Measurements from ENCODE around the gene STOM.

Gene STOM

GRCh38 chr9:121368138-121368522 is 1.9 kb downstream of the STOM start:
- TF ChIP-seq ZFX (IDR thresholded peaks at IDR 0.05) (no peak), CTCF (conservative IDR thresholded peaks at IDR 0.05) (no peak)
- no peak overlapping the region for H3K27ac ChIP-seq

- no peak for TF ChIP-seq ZFX (IDR thresholded peaks at IDR 0.05)
- H3K27ac ChIP-seq: no peak overlapping the region
Measured at GRCh38 chr9:121367306-121368137, 2.5 kb downstream of the STOM start.

GRCh38 chr9:121366611-121367192 is 3.3 kb downstream of the STOM start:
- no peak for TF ChIP-seq ZFX (IDR thresholded peaks at IDR 0.05)
- no peak for TF ChIP-seq CTCF (conservative IDR thresholded peaks at IDR 0.05)
- H3K27ac ChIP-seq: no peak overlapping the region

- H3K27ac ChIP-seq: no peak overlapping the region
- no peak for TF ChIP-seq CTCF (conservative IDR thresholded peaks at IDR 0.05)
- TF ChIP-seq ZFX (IDR thresholded peaks at IDR 0.05): no peak
Measured at GRCh38 chr9:121365564-121365963, 4.5 kb downstream of the STOM start.

GRCh38 chr9:121364886-121365285 is 5.2 kb downstream of the STOM start:
- TF ChIP-seq CTCF (conservative IDR thresholded peaks at IDR 0.05) (no peak), ZFX (IDR thresholded peaks at IDR 0.05) (no peak)
- no peak overlapping the region for H3K27ac ChIP-seq

- no peak overlapping the region for H3K27ac ChIP-seq
Measured at GRCh38 chr9:121364077-121364476, 6.0 kb downstream of the STOM start.

GRCh38 chr9:121363622-121363961 is 6.5 kb downstream of the STOM start:
- H3K27ac ChIP-seq: no peak overlapping the region

More at GRCh38 chr9:121364077-121364476, 6.0 kb downstream of the STOM start:
- TF ChIP-seq ZFX (IDR thresholded peaks at IDR 0.05): no peak
- TF ChIP-seq CTCF (conservative IDR thresholded peaks at IDR 0.05): no peak

More at GRCh38 chr9:121363622-121363961, 6.5 kb downstream of the STOM start:
- TF ChIP-seq CTCF (conservative IDR thresholded peaks at IDR 0.05): no peak
- no peak for TF ChIP-seq ZFX (IDR thresholded peaks at IDR 0.05)

Data from C4-2B (cell line).